Colon (tissue), 2 donors: ENCODE results near the gene DOCK1.
"Not testable (repeated sequence)": the region's sequence is repeated elsewhere in the genome, so short reads cannot be mapped to it uniquely, and the experiment has no call there.

ENCODE experiments used
- FAIRE-seq: peaks from 2 replicates; lab custom pipeline; 2012; peaks lifted over from hg19 to GRCh38; lab: Jason Lieb, UNC
- donor health status: control.
- donor health status: control.

DOCK1 gene

GRCh38 chr10:126926568-126926967 lies 21.3 kb downstream of the DOCK1 start:
- FAIRE-seq: no peak

GRCh38 chr10:126927799-126928198 lies 22.6 kb downstream of the DOCK1 start:
- no peak for FAIRE-seq

GRCh38 chr10:126928274-126928673 lies 23.0 kb downstream of the DOCK1 start:
- no peak for FAIRE-seq

GRCh38 chr10:126929391-126929790 lies 24.2 kb downstream of the DOCK1 start:
- FAIRE-seq: no peak

- FAIRE-seq: no peak
These were observed 25.1 kb downstream of the DOCK1 start for GRCh38 chr10:126930131-126930882.

- FAIRE-seq: no peak
These were observed 25.8 kb downstream of the DOCK1 start for GRCh38 chr10:126930883-126931503.

- no peak for FAIRE-seq
These were observed 26.3 kb downstream of the DOCK1 start for GRCh38 chr10:126931544-126931943.

GRCh38 chr10:126932516-126932915 lies 27.3 kb downstream of the DOCK1 start:
- FAIRE-seq: no peak

GRCh38 chr10:126933116-126933515 lies 27.9 kb downstream of the DOCK1 start:
- no peak for FAIRE-seq

- FAIRE-seq: no peak
These were observed 30.2 kb downstream of the DOCK1 start for GRCh38 chr10:126935263-126935946.

- no peak for FAIRE-seq
These were observed 31.8 kb downstream of the DOCK1 start for GRCh38 chr10:126937026-126937425.

GRCh38 chr10:126938121-126938520 lies 32.9 kb downstream of the DOCK1 start:
- FAIRE-seq: not testable (repeated sequence)

GRCh38 chr10:126939706-126940105 lies 34.5 kb downstream of the DOCK1 start:
- FAIRE-seq: no peak

- no peak for FAIRE-seq
These were observed 35.6 kb downstream of the DOCK1 start for GRCh38 chr10:126940670-126941310.

GRCh38 chr10:126944191-126944590 lies 39.0 kb downstream of the DOCK1 start:
- no peak for FAIRE-seq

GRCh38 chr10:126945351-126946030 lies 40.3 kb downstream of the DOCK1 start:
- FAIRE-seq: no peak

GRCh38 chr10:126946746-126947145 lies 41.5 kb downstream of the DOCK1 start:
- FAIRE-seq: no peak

- no peak for FAIRE-seq
These were observed 43.3 kb downstream of the DOCK1 start for GRCh38 chr10:126948355-126949160.

- FAIRE-seq: no peak
These were observed 43.9 kb downstream of the DOCK1 start for GRCh38 chr10:126949161-126949503.

GRCh38 chr10:126950401-126951105 lies 45.3 kb downstream of the DOCK1 start:
- FAIRE-seq: no peak

- FAIRE-seq: no peak
These were observed 48.7 kb downstream of the DOCK1 start for GRCh38 chr10:126953886-126954285.
